H1 (cell line): ENCODE measurements around the gene GCK. TPM values are rescaled to one million over a fixed set of nuclear protein-coding genes. Genes with fewer than 3 reads are reported as not detected.

Experiments used
- CTCF ChIA-PET: fragments of 300-600 bp; sonication (Branson Sonifier 250); formaldehyde crosslinking; loops from one replicate; lab custom pipeline; 2021; ENCODE audit not compliant: partially characterized antibody; lab: Charles Lee
- POLR2A ChIA-PET: fragments of 300-600 bp; sonication (Branson Sonifier 250); formaldehyde crosslinking; loops from one replicate; lab custom pipeline; 2021; ENCODE audit warnings: inconsistent platforms; ENCODE audit not compliant: partially characterized antibody; lab: Charles Lee
- DNase-seq, 2 experiments: peaks; one replicate each; pipeline versions ENCODE4 v3.0.0 to v3.0.0-alpha.2; 2010 to 2022; ENCODE audit warnings: low spot score in 2 of 2, low read depth in 1 of 2, mixed read lengths in 1 of 2
- FAIRE-seq: peaks from 2 replicates; lab custom pipeline; 2011; peaks lifted over from hg19 to GRCh38; lab: Jason Lieb, UNC
- H2AFZ ChIP-seq: 2 replicates; pipeline ENCODE4 v1.8.1; 2012; ENCODE audit warnings: low read length, inconsistent platforms
- H2AK5ac ChIP-seq: 2 replicates; pipeline ENCODE4 v1.6.1; 2013; ENCODE audit warnings: low read depth, low read length
- H2BK120ac ChIP-seq: replicated peaks from 2 replicates; pipeline ENCODE3; 2013; ENCODE audit warnings: low read depth, low read length, inconsistent platforms
- H2BK12ac ChIP-seq: 2 replicates; pipeline ENCODE4 v1.6.1; 2013; ENCODE audit warnings: low read depth, low read length
- H2BK15ac ChIP-seq: 2 replicates; pipeline ENCODE4 v1.6.1; 2013; ENCODE audit warnings: low read length
- H2BK20ac ChIP-seq: 2 replicates; pipeline ENCODE4 v1.6.1; 2013; ENCODE audit warnings: low read length
- H2BK5ac ChIP-seq: 2 replicates; pipeline ENCODE4 v1.6.1; 2013; ENCODE audit warnings: low read depth, low read length
- H3K14ac ChIP-seq: 2 replicates; pipeline ENCODE4 v1.6.1; 2013; ENCODE audit warnings: inconsistent platforms; ENCODE audit not compliant: insufficient read length
- H3K18ac ChIP-seq: 2 replicates; pipeline ENCODE4 v1.6.1; 2013; ENCODE audit warnings: low read length; ENCODE audit errors: extremely low read depth
- H3K23ac ChIP-seq: 2 replicates; pipeline ENCODE4 v1.6.1; 2013; ENCODE audit warnings: inconsistent platforms; ENCODE audit not compliant: insufficient read length
- H3K23me2 ChIP-seq: 2 replicates; pipeline ENCODE4 v1.6.1; 2013; ENCODE audit warnings: low read depth, low read length
- H3K27ac ChIP-seq: 2 replicates; pipeline ENCODE4 v1.6.1; 2011; ENCODE audit warnings: low read depth, low read length, inconsistent platforms
- H3K27me3 ChIP-seq, 4 experiments: replicated peaks in 1 of 4; 1 replicate in 1 of 4; 2 replicates in 3 of 4; pipeline versions ENCODE4 v1.6.1 to v1.8.1; 2011 to 2013; ENCODE audit warnings: low read length in 3 of 4, mild to moderate bottlenecking in 3 of 4, inconsistent platforms in 2 of 4, mixed read lengths in 2 of 4, moderate library complexity in 1 of 4; ENCODE audit not compliant: control insufficient read depth in 3 of 4, insufficient read depth in 3 of 4; ENCODE audit errors: extremely low read depth in 1 of 4
- H3K36me3 ChIP-seq, 4 experiments: 2 replicates each; pipeline versions ENCODE4 v1.6.1 to v1.8.1; 2011 to 2013; ENCODE audit warnings: mild to moderate bottlenecking in 4 of 4, low read length in 3 of 4, moderate library complexity in 2 of 4, control low read depth in 1 of 4, inconsistent platforms in 1 of 4; ENCODE audit not compliant: insufficient read depth in 4 of 4, control insufficient read depth in 2 of 4
- H3K4ac ChIP-seq: replicated peaks from 2 replicates; pipeline ENCODE3; 2013; ENCODE audit warnings: low read length, low read depth, mixed read lengths, inconsistent platforms; ENCODE audit not compliant: insufficient read length
- H3K4me1 ChIP-seq, 4 experiments: replicated peaks in 1 of 4; 1 replicate in 1 of 4; 2 replicates in 3 of 4; pipeline versions ENCODE4 v1.6.1 to v1.8.1; 2011 to 2013; ENCODE audit warnings: low read length in 3 of 4, inconsistent platforms in 2 of 4, mixed read lengths in 1 of 4; ENCODE audit not compliant: insufficient read depth in 4 of 4, control insufficient read depth in 3 of 4
- H3K4me2 ChIP-seq, 2 experiments: 2 replicates each; pipeline versions ENCODE4 v1.6.1 to v1.8.1; 2011 to 2013; ENCODE audit warnings: low read depth in 2 of 2, low read length in 2 of 2, control low read depth in 1 of 2, inconsistent platforms in 1 of 2, mild to moderate bottlenecking in 1 of 2; ENCODE audit not compliant: insufficient read depth in 1 of 2
- H3K4me3 ChIP-seq, 4 experiments: fragments of 200-600, 300-600 bp in 1 of 4; sonication (generic), shearing (Covaris generic), sonication (Bioruptor Twin) in 1 of 4; 2 replicates each; pipeline versions ENCODE4 v1.5.1 to v1.8.1; 2011 to 2016; ENCODE audit warnings: low read length in 4 of 4, low read depth in 3 of 4, control low read depth in 2 of 4, inconsistent platforms in 2 of 4, mild to moderate bottlenecking in 2 of 4, mixed read lengths in 1 of 4, moderate library complexity in 1 of 4; ENCODE audit not compliant: insufficient read depth in 2 of 4; ENCODE audit errors: extremely low read depth in 1 of 4
- H3K56ac ChIP-seq: replicated peaks from 2 replicates; pipeline ENCODE3; 2013; ENCODE audit warnings: low read depth, mild to moderate bottlenecking, mixed read lengths, low read length, inconsistent platforms; ENCODE audit not compliant: insufficient read length
- H3K79me1 ChIP-seq: 2 replicates; pipeline ENCODE4 v1.6.1; 2013; ENCODE audit warnings: low read depth, low read length, control low read depth
- H3K79me2 ChIP-seq, 2 experiments: 2 replicates each; pipeline versions ENCODE4 v1.6.1 to v1.8.1; 2012 to 2013; ENCODE audit warnings: low read length in 2 of 2, mild to moderate bottlenecking in 2 of 2, inconsistent platforms in 1 of 2; ENCODE audit not compliant: insufficient read depth in 2 of 2, control insufficient read depth in 1 of 2
- H3K9ac ChIP-seq, 4 experiments: replicated peaks in 1 of 4; 1 replicate in 1 of 4; 2 replicates in 3 of 4; pipeline versions ENCODE4 v1.6.1 to v1.8.1; 2011 to 2013; ENCODE audit warnings: low read depth in 3 of 4, low read length in 3 of 4, control low read depth in 2 of 4, mild to moderate bottlenecking in 2 of 4, moderate library complexity in 2 of 4, inconsistent platforms in 1 of 4; ENCODE audit errors: extremely low read depth in 1 of 4
- H3K9me3 ChIP-seq, 2 experiments: 2 replicates each; pipeline versions ENCODE4 v1.6.1 to v1.8.1; 2012 to 2013; ENCODE audit warnings: mild to moderate bottlenecking in 2 of 2, moderate library complexity in 2 of 2, control low read depth in 1 of 2, inconsistent platforms in 1 of 2, low read depth in 1 of 2, low read length in 1 of 2, mixed read lengths in 1 of 2; ENCODE audit not compliant: insufficient read depth in 2 of 2
- H4K20me1 ChIP-seq, 2 experiments: replicated peaks in 1 of 2; 2 replicates each; pipeline versions ENCODE3 to v1.8.1; 2011 to 2013; ENCODE audit warnings: inconsistent platforms in 2 of 2, low read length in 2 of 2, mild to moderate bottlenecking in 1 of 2; ENCODE audit not compliant: insufficient read depth in 2 of 2, control insufficient read depth in 1 of 2
- H4K5ac ChIP-seq: 2 replicates; pipeline ENCODE4 v1.6.1; 2013; ENCODE audit warnings: low read length, low read depth, mixed read lengths, inconsistent platforms; ENCODE audit not compliant: insufficient read length
- H4K8ac ChIP-seq: 2 replicates; pipeline ENCODE4 v1.8.0; 2013; ENCODE audit warnings: mild to moderate bottlenecking, moderate library complexity, low read length, inconsistent platforms; ENCODE audit not compliant: insufficient read depth; ENCODE audit errors: extremely low read depth
- H4K91ac ChIP-seq: replicated peaks from 2 replicates; pipeline ENCODE3; 2013; ENCODE audit warnings: low read length, mixed read lengths, inconsistent platforms; ENCODE audit not compliant: insufficient read length
- ASH2L ChIP-seq: fragments of 200-600, 300-600 bp; sonication (generic); IDR thresholded peaks from one replicate; pipeline ENCODE4 v1.7.1; 2017; ENCODE audit warnings: low read length
- BCL11A ChIP-seq, 2 experiments: IDR thresholded peaks; one replicate each; pipeline ENCODE4 v1.6.1; 2011; ENCODE audit warnings: low read depth in 2 of 2, low read length in 2 of 2, mild to moderate bottlenecking in 2 of 2
- CHD1 ChIP-seq: IDR thresholded peaks from 2 replicates; pipeline ENCODE4 v1.6.1; 2012; ENCODE audit warnings: low read depth, low read length, improper control_type of control experiment
- CHD2 ChIP-seq: IDR thresholded peaks from 2 replicates; pipeline ENCODE4 v1.6.1; 2012; ENCODE audit warnings: low read length, improper control_type of control experiment
- KDM4A ChIP-seq: IDR thresholded peaks from one replicate; pipeline ENCODE4 v1.7.1; 2012; ENCODE audit warnings: low read depth, mild to moderate bottlenecking, moderate library complexity, low read length, inconsistent platforms; ENCODE audit not compliant: severe bottlenecking
- SIRT6 ChIP-seq: IDR thresholded peaks from one replicate; pipeline ENCODE4 v1.7.1; 2012; ENCODE audit warnings: low read length, inconsistent platforms
- SP1 ChIP-seq: IDR thresholded peaks from 2 replicates; pipeline ENCODE4 v1.6.1; 2011; ENCODE audit warnings: low read depth, low read length
- TAF7 ChIP-seq: optimal IDR thresholded peaks from 2 replicates; pipeline ENCODE3; 2011; ENCODE audit warnings: low read depth, mild to moderate bottlenecking, inconsistent platforms, low read length, moderate library complexity, borderline replicate concordance
- TEAD4 ChIP-seq: IDR thresholded peaks from 2 replicates; pipeline ENCODE4 v1.6.1; 2012; ENCODE audit warnings: low read depth, low read length, inconsistent platforms, mixed read lengths
- YY1 ChIP-seq: IDR thresholded peaks from 2 replicates; pipeline ENCODE4 v1.6.1; 2011; ENCODE audit warnings: low read depth, mild to moderate bottlenecking, low read length
- WGBS, 2 experiments: shearing (Covaris generic) in 1 of 2; methylation state at CpG; one replicate each; pipeline versions ENCODE4 v1.1.6 to v1.1.7; 2013 to 2015; ENCODE audit warnings: low lambda C conversion rate in 2 of 2, mixed read lengths in 2 of 2, inconsistent platforms in 1 of 2, low coverage in 1 of 2, missing lambda C conversion rate in 1 of 2; ENCODE audit not compliant: insufficient replicate concordance in 2 of 2, insufficient coverage in 1 of 2, insufficient read length in 1 of 2; ENCODE audit errors: extremely low coverage in 1 of 2, missing lambda C conversion rate in 1 of 2; 5-methylcytosine and 5-hydroxymethylcytosine counted together
- polyA plus RNA-seq, 7 experiments: library from polyadenylated mRNA; depleted of rRNA in 3 of 7; stranded (reverse) in 5 of 7; unstranded in 2 of 7; fragments of >200 nt in 5 of 7; fragments of 200-250 nt in 2 of 7; gene quantifications; 1 replicate in 5 of 7; 2 replicates in 1 of 7; 4 replicates in 1 of 7; pipeline versions ENCODE4 v1.2.1 to v1.2.3, GENCODE V29; 2011 to 2013; ENCODE audit warnings: missing spikeins in 2 of 7, mixed read lengths in 2 of 7
- total RNA-seq: library from RNA; stranded (reverse); fragmentation: NEBNext Ultra II Directional; extraction: Animal tissue kit (Norgen Biotek cat#: 25700); gene quantifications from 2 replicates; pipeline ENCODE4 v1.2.1, GENCODE V29; 2021
- TF ChIP-seq, protein P1 (sequence below), 3 experiments: IDR thresholded peaks; 1 replicate in 2 of 3; 2 replicates in 1 of 3; pipeline versions ENCODE4 v1.5.1 to v1.6.1; 2011; ENCODE audit warnings: low read length in 3 of 3, mild to moderate bottlenecking in 3 of 3, inconsistent platforms in 2 of 3, low read depth in 1 of 3, moderate library complexity in 1 of 3; ENCODE audit not compliant: insufficient read depth in 1 of 3; ENCODE audit errors: control extremely low read depth in 1 of 3

Gene GCK
- total and polyA plus RNA-seq, 2 of the 8 experiments (the other 6 are each of a cell fraction or from before 2014, with no cell fraction given): 2.4 to 4.9 TPM

DNA sequence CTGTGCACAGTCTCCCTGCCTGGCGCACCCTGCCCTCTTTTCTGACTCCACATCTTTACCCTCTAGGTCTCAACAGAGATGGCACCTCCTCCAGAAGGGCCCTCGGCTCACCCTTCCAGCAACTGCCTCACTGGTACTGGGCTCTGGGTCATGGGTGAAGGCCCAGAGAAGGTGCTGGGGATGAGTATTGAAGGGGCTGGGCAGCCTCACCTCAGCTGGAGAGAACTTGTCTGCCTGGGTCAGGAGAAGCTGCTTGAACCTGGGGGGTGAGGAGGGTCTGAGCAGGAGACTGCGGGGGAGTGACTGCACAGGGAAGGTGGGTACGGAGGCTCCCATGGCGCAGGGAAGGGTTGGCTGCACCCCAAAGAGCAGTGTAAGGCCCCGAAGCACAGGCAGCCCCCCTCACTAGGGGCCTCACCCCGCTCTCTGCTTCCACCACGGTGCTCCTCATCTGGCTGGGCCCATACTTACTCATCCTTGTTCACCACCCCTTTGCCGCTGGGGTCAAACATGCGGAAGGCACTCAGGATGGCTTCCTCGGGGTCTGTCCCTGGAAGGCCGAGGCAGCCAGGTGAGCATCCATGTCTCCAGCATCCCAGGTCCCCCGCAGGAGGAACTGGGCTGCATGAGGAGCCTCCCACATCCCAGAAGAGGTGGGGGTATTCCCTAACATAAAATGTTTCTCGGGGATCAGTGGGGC lies 49.8 kb downstream of the GCK start:
- no peak overlapping the region for H3K4me2 ChIP-seq
- ChIA-PET CTCF (interaction anchor here (1.1 to 2.4 kb wide), 2 partner anchors 8 to 15 kb away, joined by 4 to 9 read pairs; no protein-coding TSS in a partner anchor), POLR2A (interaction anchor here (0.9 to 1.2 kb wide), 5 partner anchors 8 to 72 kb away, joined by 3 read pairs; partner anchors contain the start of gene GCK)
- no peaks in the 10 kb centered on the region for H3K4me1 ChIP-seq
- H2BK5ac ChIP-seq: no peak overlapping the region
- H3K9me3 ChIP-seq: no peaks in the 10 kb centered on the region
- no peak overlapping the region for H3K9ac ChIP-seq
- H4K5ac ChIP-seq: no peak overlapping the region
- H3K14ac ChIP-seq: no peak overlapping the region
- H3K56ac ChIP-seq: no peak overlapping the region
- H2BK120ac ChIP-seq: no peak overlapping the region
- DNase-seq (no peak), FAIRE-seq (no peak)
- no peak overlapping the region for H3K23ac ChIP-seq
- 95% methylated on average over 11 of the region's 14 CpGs; no CpG with 5 or more reads in 1 of the 2 experiments for whole genome bisulfite sequencing, 2 experiments
- H3K18ac ChIP-seq: no peak overlapping the region
- H3K79me2 ChIP-seq: no peaks in the 10 kb centered on the region
- H2AK5ac ChIP-seq: no peak overlapping the region
- no peak overlapping the region for H3K4ac ChIP-seq
- no peak overlapping the region for H3K27ac ChIP-seq
- no peaks in the 10 kb centered on the region; the same call in 1 of the 2 replicates for H3K23me2 ChIP-seq
- peaks cover 0 to 2% of the 10 kb centered on the region in 2 experiments for H4K20me1 ChIP-seq
- H4K91ac ChIP-seq: no peak overlapping the region
- no peak overlapping the region for H2BK12ac ChIP-seq
- H3K27me3 ChIP-seq: peaks cover under 1 to 7% (median 5%) of the 10 kb centered on the region in 4 experiments
- H3K36me3 ChIP-seq: no peaks in the 10 kb centered on the region
- H2BK15ac ChIP-seq: no peak overlapping the region
- H2AFZ ChIP-seq: no peak overlapping the region
- no peak overlapping the region; the same call in none of the 2 replicates for H4K8ac ChIP-seq
- H3K79me1 ChIP-seq: no peaks in the 10 kb centered on the region
- no peak overlapping the region for H3K4me3 ChIP-seq
- no peak overlapping the region for H2BK20ac ChIP-seq
- TF ChIP-seq TEAD4 (no peak), ASH2L (no peak), KDM4A (no peak), SP1 (no peak), CHD1 (no peak), YY1 (no peak), SIRT6 (no peak), TAF7 (no peak), CHD2 (no peak), BCL11A (IDR thresholded peaks at IDR 0.05; ENCODE audit: low read depth in 2 of 2, low read length in 2 of 2) (no peak)
- TF ChIP-seq, protein P1, sequence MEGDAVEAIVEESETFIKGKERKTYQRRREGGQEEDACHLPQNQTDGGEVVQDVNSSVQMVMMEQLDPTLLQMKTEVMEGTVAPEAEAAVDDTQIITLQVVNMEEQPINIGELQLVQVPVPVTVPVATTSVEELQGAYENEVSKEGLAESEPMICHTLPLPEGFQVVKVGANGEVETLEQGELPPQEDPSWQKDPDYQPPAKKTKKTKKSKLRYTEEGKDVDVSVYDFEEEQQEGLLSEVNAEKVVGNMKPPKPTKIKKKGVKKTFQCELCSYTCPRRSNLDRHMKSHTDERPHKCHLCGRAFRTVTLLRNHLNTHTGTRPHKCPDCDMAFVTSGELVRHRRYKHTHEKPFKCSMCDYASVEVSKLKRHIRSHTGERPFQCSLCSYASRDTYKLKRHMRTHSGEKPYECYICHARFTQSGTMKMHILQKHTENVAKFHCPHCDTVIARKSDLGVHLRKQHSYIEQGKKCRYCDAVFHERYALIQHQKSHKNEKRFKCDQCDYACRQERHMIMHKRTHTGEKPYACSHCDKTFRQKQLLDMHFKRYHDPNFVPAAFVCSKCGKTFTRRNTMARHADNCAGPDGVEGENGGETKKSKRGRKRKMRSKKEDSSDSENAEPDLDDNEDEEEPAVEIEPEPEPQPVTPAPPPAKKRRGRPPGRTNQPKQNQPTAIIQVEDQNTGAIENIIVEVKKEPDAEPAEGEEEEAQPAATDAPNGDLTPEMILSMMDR (IDR thresholded peaks at IDR 0.05; ENCODE audit: control extremely low read depth in 1 of 3, insufficient read depth in 1 of 3, low read depth in 1 of 3, low read length in 3 of 3): no peak
